Loucy (cell line): Measurements from ENCODE around the gene NEMP2.

Experiments used
- CTCF ChIP-seq: fragments of 200-600 bp; sonication (generic); conservative IDR thresholded peaks from 2 replicates; pipeline ENCODE4 v1.5.1; 2014; ENCODE audit warnings: mild to moderate bottlenecking, antibody characterized with exemption, low read length
- EZH2phosphoT487 ChIP-seq: fragments of 200-600 bp; IDR thresholded peaks from 2 replicates; pipeline ENCODE4 v1.6.1; 2018; ENCODE audit warnings: antibody characterized with exemption, mild to moderate bottlenecking, moderate library complexity, borderline replicate concordance

GRCh38 chr2:190578158-190579057 is 43.9 kb upstream of the NEMP2 start:
- TF ChIP-seq CTCF (no peak), EZH2phosphoT487 (no peak)
